Hepatocyte (in vitro differentiated cells): ENCODE measurements around the gene TUBA4B. TPM values are rescaled to one million over a fixed set of nuclear protein-coding genes. Genes with fewer than 3 reads are reported as not detected.

ENCODE experiments used
- DNase-seq: peaks from one replicate; pipeline ENCODE4 v3.0.0-alpha.2; 2016; ENCODE audit warnings: low spot score
- H2AFZ ChIP-seq: fragments of 200-600 bp; sonication (generic); 2 replicates; pipeline ENCODE4 v1.6.0; 2016; ENCODE audit warnings: antibody characterized with exemption, mild to moderate bottlenecking
- H3K27ac ChIP-seq: fragments of 200-600 bp; sonication (generic); 2 replicates; pipeline ENCODE4 v1.5.1; 2016; ENCODE audit warnings: mild to moderate bottlenecking
- H3K27me3 ChIP-seq: fragments of 200-600 bp; sonication (generic); 2 replicates; pipeline ENCODE4 v1.6.1; 2016
- H3K36me3 ChIP-seq: fragments of 200-600 bp; sonication (generic); replicated peaks from 2 replicates; pipeline ENCODE4 v1.5.1; 2016; ENCODE audit warnings: low read depth; ENCODE audit not compliant: insufficient read depth
- H3K4me1 ChIP-seq: fragments of 200-600 bp; sonication (generic); 2 replicates; pipeline ENCODE4 v1.5.1; 2016; ENCODE audit warnings: mild to moderate bottlenecking, moderate library complexity; ENCODE audit not compliant: insufficient read depth
- H3K4me2 ChIP-seq: fragments of 200-600 bp; sonication (generic); 2 replicates; pipeline ENCODE4 v1.6.0; 2016
- H3K4me3 ChIP-seq: fragments of 200-600 bp; sonication (generic); 2 replicates; pipeline ENCODE4 v1.5.1; 2016; ENCODE audit warnings: mild to moderate bottlenecking
- H3K79me2 ChIP-seq: fragments of 200-600 bp; sonication (generic); 2 replicates; pipeline ENCODE4 v1.6.0; 2017; ENCODE audit warnings: mild to moderate bottlenecking
- H3K9me2 ChIP-seq: fragments of 200-600 bp; sonication (generic); replicated peaks from 2 replicates; pipeline ENCODE4 v1.6.0; 2017; ENCODE audit warnings: mild to moderate bottlenecking; ENCODE audit not compliant: insufficient read depth
- H3K9me3 ChIP-seq: fragments of 200-600 bp; sonication (generic); 2 replicates; pipeline ENCODE4 v1.5.1; 2016; ENCODE audit warnings: low read depth, mild to moderate bottlenecking
- H4K20me1 ChIP-seq: fragments of 200-600 bp; sonication (generic); 2 replicates; pipeline ENCODE4 v1.6.0; 2016; ENCODE audit warnings: mild to moderate bottlenecking; ENCODE audit not compliant: insufficient read depth, poor library complexity, severe bottlenecking
- EZH2 ChIP-seq: fragments of 200-600 bp; sonication (generic); IDR thresholded peaks from 2 replicates; pipeline ENCODE4 v1.6.1; 2016; ENCODE audit warnings: antibody characterized with exemption, mild to moderate bottlenecking, borderline replicate concordance
- EZH2phosphoT487 ChIP-seq: fragments of 200-600 bp; sonication (generic); IDR thresholded peaks from one replicate; pipeline ENCODE4 v1.6.1; 2018; ENCODE audit warnings: antibody characterized with exemption, mild to moderate bottlenecking, low read depth, moderate library complexity; ENCODE audit not compliant: unreplicated experiment, severe bottlenecking
- WGBS: methylation state at CpG from one replicate; pipeline ENCODE4 v1.1.6; 2016; ENCODE audit warnings: low lambda C conversion rate; ENCODE audit errors: missing lambda C conversion rate; 5-methylcytosine and 5-hydroxymethylcytosine counted together
- polyA plus RNA-seq: library from polyadenylated mRNA; unstranded; fragments of >200 nt; fragmentation: Nextera tagmentation; extraction: Ambion mirVana; gene quantifications from 2 replicates; pipeline ENCODE4 v1.2.1, GENCODE V29; 2016
- total RNA-seq: library from RNA; depleted of rRNA; stranded (reverse); fragments of >200 nt; gene quantifications from 2 replicates; pipeline ENCODE4 v1.2.3, GENCODE V29; 2014
- TF ChIP-seq, protein P1 (sequence below): fragments of 200-600 bp; sonication (generic); IDR thresholded peaks from 2 replicates; pipeline ENCODE4 v1.5.1; 2016; ENCODE audit warnings: antibody characterized with exemption, mild to moderate bottlenecking; ENCODE audit not compliant: poor library complexity

The TUBA4B gene
- total and polyA plus RNA-seq, 2 experiments from 2014 or later, result 0.13 TPM; not detected in 1

DNA sequence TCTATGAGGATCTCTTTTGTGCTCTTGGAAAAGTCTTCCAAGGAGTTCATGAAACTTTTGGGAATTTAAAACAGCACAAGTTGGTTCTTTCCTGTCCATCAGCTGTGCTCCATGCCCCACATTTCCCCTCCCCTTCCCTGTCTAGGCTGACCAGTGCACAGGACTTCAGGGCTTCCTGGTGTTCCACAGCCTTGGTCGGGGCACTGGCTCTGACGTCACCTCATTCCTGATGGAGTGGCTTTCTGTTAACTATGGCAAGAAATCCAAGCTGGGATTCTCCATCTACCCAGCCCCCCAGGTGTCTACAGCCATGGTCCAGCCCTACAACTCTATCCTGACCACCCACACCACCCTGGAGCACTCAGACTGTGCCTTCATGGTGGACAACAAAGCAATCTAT is 18.0 kb downstream of the TUBA4B start:
- Histone ChIP-seq H3K9me3 (no peaks in the 10 kb centered on the region), H3K27ac (no peak overlapping the region), H2AFZ (no peak overlapping the region), H3K79me2 (no peaks in the 10 kb centered on the region), H3K36me3 (no peaks in the 10 kb centered on the region), H3K9me2 (no peaks in the 10 kb centered on the region), H3K4me2 (no peak overlapping the region), H3K4me3 (no peak overlapping the region), H3K27me3 (no peaks in the 10 kb centered on the region), H3K4me1 (no peaks in the 10 kb centered on the region), H4K20me1 (no peaks in the 10 kb centered on the region)
- no peak for DNase-seq
- TF ChIP-seq EZH2phosphoT487, result no peak
- TF ChIP-seq, protein P1, sequence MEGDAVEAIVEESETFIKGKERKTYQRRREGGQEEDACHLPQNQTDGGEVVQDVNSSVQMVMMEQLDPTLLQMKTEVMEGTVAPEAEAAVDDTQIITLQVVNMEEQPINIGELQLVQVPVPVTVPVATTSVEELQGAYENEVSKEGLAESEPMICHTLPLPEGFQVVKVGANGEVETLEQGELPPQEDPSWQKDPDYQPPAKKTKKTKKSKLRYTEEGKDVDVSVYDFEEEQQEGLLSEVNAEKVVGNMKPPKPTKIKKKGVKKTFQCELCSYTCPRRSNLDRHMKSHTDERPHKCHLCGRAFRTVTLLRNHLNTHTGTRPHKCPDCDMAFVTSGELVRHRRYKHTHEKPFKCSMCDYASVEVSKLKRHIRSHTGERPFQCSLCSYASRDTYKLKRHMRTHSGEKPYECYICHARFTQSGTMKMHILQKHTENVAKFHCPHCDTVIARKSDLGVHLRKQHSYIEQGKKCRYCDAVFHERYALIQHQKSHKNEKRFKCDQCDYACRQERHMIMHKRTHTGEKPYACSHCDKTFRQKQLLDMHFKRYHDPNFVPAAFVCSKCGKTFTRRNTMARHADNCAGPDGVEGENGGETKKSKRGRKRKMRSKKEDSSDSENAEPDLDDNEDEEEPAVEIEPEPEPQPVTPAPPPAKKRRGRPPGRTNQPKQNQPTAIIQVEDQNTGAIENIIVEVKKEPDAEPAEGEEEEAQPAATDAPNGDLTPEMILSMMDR, result no peak
- TF ChIP-seq EZH2, result no peak
- 88% methylated on average over 2 of the region's 2 CpGs for WGBS

DNA sequence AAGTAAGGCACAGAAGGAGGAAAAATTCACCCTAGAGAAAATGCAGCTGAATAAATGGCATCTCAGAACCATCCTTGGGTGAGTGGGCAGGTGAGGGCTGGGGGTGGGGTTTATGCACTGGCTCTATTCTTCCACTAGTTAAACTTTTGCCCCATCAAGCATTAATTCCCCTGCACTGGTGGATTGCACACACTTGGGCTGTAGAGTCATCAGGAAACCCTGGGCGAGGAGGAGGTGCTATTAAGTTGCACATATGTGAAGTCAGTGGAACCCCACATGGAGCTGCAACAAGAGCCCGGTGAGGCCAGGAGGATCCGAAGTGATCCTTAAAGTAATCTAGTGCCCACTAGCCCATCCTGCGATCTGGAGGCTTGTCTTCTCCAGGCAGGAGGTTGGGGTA is 19.3 kb downstream of the TUBA4B start:
- Histone ChIP-seq H3K79me2 (no peaks in the 10 kb centered on the region), H4K20me1 (no peaks in the 10 kb centered on the region), H3K36me3 (no peaks in the 10 kb centered on the region), H3K9me3 (no peaks in the 10 kb centered on the region), H3K9me2 (no peaks in the 10 kb centered on the region), H3K27ac (no peak overlapping the region), H3K4me2 (no peak overlapping the region), H2AFZ (no peak overlapping the region), H3K4me1 (no peaks in the 10 kb centered on the region), H3K27me3 (no peaks in the 10 kb centered on the region), H3K4me3 (no peak overlapping the region)
- TF ChIP-seq EZH2phosphoT487, result no peak
- TF ChIP-seq EZH2, result no peak
- TF ChIP-seq, protein P1, result no peak
- DNase-seq, result no peak
- 93% methylated on average over 4 of the region's 4 CpGs for whole genome bisulfite sequencing

DNA sequence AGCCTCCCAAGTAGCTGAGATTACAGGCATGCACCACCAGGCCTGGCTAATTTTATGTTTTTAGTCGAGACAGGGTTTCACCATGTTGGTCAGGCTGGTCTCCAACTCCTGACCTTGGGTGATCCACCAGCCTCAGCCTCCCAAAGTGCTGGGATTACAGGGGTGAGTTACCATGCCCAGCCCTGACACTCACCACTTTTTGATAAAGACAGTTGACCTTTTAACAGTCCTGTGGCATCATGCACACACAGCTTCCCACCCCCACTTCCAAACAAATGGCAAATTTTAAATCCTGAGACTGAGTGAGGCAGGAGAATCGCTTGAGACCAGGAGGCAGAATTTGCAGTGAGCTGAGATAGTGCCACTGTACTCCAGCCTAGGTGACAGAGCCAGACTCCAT is 20.0 kb downstream of the TUBA4B start:
- DNase-seq, result no peak
- Histone ChIP-seq H3K27ac (no peak overlapping the region), H3K9me2 (no peaks in the 10 kb centered on the region), H3K36me3 (no peaks in the 10 kb centered on the region), H3K4me1 (peaks cover 2% of the 10 kb centered on the region), H3K79me2 (no peaks in the 10 kb centered on the region), H3K9me3 (no peaks in the 10 kb centered on the region), H3K4me3 (no peak overlapping the region), H3K27me3 (no peaks in the 10 kb centered on the region), H3K4me2 (no peak overlapping the region), H2AFZ (no peak overlapping the region), H4K20me1 (no peaks in the 10 kb centered on the region)
- TF ChIP-seq EZH2 (no peak), EZH2phosphoT487 (no peak)
- TF ChIP-seq, protein P1, result no peak
- WGBS, result 64% methylated on average over 2 of the region's 2 CpGs

DNA sequence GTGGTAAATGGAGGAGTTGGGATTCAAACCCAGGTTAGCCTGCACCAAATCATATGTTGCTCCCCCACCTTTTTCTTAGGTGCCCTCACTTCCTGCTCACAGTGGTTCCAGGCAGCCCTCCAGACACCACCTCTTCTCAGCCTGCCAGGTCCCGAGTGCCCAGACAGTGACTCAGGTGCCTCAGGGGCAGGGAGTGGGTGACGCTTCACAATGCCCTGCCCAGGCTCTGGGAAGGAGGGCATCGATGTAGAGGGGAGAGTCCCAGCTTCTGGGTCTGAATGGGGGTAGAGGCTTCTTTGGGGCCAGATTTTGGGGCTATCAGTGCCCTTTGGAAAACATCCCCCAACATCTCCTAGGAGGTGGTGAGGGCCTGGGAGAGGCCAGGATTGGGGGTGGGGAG is 20.9 kb downstream of the TUBA4B start:
- no peaks in the 10 kb centered on the region for H4K20me1 ChIP-seq
- peak overlapping the region; percentile 67 for H3K27ac ChIP-seq
- no peaks in the 10 kb centered on the region for H3K27me3 ChIP-seq
- H3K36me3 ChIP-seq, result no peaks in the 10 kb centered on the region
- H3K4me2 ChIP-seq, result no peak overlapping the region
- no peak overlapping the region for H2AFZ ChIP-seq
- no peaks in the 10 kb centered on the region for H3K79me2 ChIP-seq
- WGBS, result 83% methylated on average over 3 of the region's 3 CpGs
- H3K4me1 ChIP-seq, result peaks cover 9% of the 10 kb centered on the region
- no peak overlapping the region for H3K4me3 ChIP-seq
- no peaks in the 10 kb centered on the region for H3K9me3 ChIP-seq
- TF ChIP-seq EZH2phosphoT487, result no peak
- TF ChIP-seq EZH2, result no peak
- TF ChIP-seq, protein P1, result no peak
- DNase-seq, result no peak
- H3K9me2 ChIP-seq, result no peaks in the 10 kb centered on the region
